HG02840 (cell line): ENCODE data around the gene LMO3.

Experiments used
- ATAC-seq: cut with Tn5 transposase; IDR thresholded peaks from one replicate; pipeline ENCODE4 v1.9.1; 2021; ENCODE audit warnings: mild to moderate bottlenecking, moderate library complexity, moderate number of reproducible peaks; ENCODE audit not compliant: unreplicated experiment, low FRiP score

The LMO3 gene

DNA sequence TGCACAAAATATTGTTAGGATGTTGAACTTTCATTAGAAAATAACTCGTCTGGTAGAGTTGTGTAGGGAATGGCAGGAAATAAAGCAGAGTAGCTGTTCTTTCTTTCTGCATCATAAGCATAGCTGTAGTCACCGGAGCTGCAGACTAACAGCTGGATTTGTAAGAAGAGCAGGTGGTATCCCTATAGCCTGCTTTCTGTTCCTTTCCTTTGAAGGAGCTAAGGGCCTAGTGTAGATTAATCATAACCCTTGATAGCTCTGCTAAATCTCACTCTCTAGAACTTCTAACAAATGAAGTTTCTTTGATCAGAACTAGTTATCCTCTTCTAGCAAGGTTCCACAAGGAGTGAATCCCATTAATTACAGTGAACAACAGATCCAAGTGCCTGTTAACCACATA lies 3.5 kb downstream of the LMO3 start:
- no peak for ATAC-seq

DNA sequence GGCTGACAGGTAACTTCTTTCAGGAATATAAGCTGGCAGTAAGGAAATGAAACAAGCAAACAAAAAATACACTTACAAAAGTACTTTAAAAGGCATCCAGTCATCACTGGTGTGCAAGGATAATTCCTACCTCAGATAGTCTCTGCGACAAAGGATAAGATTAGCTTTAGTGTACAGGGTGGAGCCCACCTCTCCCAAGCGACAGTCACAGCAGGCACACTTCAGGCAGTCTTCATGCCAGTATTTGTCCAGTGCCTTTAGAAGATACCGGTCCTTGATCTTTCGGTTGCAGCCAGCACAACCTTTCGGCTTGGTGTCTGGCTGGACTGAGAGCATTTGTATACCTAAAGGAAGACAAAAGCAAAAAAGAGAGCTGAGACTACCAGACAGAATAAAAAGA lies 5.4 kb downstream of the LMO3 start:
- ATAC-seq, result no peak

DNA sequence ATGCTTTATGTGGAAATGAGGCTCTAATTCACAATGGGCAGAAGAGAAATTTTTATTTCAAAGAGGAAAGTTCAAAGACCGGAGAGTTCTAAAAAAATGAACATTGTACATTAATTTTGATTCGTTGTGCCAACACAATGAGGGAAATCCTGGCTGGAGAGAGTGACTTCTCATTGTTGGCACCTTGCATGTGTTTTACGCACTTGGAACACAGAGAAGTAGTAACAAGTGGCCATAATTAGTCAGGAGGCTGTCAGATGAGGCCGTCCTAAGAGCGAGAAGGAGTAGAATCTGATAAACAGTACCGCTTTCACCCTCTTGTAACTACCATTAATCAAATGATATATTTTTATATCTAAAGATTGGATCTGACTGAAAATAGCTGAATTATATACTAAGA lies 6.9 kb downstream of the LMO3 start:
- no peak for ATAC-seq

DNA sequence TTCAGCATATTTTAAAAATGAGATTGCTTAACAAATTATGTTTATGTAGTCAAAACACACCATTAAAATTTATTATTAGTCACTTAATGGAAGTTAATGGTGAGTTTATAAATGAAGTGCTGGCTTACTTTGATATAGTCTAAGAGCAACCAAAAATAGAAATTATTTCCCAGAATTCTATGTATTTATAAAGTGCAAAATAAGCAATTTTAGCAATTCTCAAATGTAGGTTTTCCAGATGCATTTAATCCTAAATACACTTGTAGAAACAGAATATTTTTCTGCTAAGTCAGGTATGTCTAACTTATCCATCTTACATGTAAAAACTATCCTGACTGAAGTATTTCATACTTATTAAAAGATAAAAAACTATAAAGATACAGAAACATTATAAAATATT lies 11.2 kb downstream of the LMO3 start:
- ATAC-seq, result no peak

DNA sequence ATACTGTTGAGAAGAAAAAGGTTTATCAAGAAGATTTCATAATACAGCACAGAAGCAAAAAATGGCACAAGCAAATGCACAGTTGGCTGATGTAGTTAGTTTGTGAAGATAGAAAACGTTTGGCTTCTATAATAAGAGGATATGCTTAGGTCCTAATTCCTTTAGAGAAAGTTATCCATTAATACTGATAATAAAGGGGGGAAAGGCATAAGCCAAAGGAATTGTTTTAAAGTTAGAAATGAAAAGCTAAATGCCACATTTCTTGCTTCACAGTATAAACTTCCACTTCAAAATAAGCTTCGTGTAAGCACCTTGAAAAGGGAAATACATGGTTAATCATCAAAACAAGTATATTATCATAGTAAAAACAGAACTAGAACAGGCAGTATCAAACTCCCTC lies 12.4 kb downstream of the LMO3 start:
- ATAC-seq, result no peak

DNA sequence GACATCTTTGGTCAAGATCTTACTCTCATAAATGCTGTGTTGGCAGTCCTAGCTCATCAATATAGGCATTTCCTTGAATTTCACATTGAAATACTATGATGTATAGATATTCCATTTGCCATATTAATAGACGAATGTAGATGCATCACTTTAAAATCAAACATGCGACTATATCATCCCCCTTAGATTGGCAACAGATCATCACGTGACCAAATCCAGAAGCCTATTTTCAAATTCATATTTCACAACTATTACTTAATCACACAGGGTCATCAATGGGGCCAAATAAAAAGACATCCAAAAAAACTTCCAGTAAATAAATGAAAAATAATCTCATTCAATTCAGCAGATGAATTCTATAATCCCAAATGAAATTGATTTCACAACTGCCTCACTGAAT lies 15.3 kb downstream of the LMO3 start:
- no peak for ATAC-seq

DNA sequence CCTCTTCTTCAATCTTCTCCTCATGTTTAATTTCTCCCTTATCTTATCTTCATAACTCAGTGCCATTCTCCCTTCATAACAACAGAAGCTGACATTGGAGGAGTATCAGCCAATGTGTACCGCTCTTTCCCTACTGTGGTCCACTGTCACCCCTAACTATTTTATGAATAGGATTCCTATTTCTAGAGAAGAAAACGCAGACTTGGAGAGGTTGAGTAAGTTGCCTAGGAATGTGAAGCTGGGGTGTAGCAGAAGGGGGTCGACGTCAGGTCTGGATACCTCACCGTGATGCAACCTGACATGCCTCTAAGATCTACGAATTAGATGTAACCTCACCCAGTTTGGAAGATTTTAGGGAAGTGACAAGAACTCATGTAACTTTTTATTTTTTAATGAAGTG lies 17.1 kb downstream of the LMO3 start:
- no peak for ATAC-seq

DNA sequence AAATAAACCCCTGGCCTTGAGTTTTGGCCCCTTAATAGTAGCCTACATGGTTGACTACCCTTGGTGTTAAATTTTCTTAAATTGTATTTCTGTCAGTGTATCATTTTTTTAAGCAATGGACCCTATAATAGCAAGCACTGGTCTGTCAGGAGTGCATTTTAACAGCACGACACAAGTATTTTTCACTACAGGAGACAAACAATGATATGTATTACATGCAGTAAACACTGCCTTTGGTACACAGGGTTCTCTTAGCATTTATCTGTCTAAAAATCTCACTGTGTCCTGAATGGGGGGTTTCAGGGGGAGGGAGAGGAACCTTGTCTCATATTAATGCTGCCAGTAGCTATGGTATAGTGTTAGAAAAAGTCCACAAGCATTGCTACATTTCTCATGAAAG lies 18.4 kb downstream of the LMO3 start:
- no peak for ATAC-seq

DNA sequence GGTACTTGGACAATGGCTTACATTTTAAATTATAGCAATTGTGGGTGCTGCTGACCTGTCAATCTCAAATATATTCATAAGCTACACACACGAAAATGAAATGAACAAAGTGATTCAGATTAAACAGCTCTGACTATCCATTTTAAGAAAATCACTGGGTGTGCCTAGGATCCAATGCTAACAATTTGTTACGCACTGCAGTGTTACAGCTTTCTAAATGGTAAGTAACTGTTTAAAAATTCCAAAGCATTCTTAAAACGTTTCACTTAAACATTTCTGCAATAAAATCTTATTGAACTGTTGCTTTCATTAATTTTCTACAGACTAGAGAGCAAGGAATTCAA lies 18.9 kb downstream of the LMO3 start:
- no peak for ATAC-seq

DNA sequence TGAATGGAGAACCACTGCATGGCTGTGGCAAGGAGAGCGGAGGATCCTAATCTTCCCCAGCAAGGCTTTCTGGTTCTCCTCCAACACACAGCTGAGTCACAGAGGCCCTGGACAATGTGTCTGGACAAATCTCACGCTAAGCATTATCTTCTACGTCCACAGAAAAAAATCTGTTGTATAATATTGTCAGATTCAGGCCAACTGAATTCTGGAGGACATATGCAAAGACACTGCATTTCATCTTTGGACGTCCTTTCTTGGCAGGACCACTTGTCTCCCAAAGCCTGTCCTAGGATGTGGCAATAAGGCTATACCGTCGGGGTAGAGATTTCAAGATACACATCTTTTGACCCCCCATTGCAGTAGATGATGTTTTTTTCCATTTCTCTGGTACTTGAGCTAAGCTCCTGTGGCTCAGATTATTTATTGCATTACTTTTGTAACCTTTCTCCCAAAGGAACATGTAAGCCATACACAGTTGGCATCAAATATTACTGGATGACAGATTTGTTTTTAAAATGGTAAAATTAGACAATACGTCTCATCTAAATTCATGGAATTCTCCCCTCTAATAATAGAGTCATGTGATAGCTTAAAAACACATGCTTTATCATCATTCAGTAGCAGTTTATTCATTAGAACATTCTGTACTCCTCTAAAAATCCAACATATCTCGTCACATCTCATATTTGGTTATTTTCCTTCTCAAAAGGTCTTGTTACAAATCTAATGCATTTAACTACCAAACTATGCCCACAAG lies 19.4 kb downstream of the LMO3 start:
- ATAC-seq, result no peak

DNA sequence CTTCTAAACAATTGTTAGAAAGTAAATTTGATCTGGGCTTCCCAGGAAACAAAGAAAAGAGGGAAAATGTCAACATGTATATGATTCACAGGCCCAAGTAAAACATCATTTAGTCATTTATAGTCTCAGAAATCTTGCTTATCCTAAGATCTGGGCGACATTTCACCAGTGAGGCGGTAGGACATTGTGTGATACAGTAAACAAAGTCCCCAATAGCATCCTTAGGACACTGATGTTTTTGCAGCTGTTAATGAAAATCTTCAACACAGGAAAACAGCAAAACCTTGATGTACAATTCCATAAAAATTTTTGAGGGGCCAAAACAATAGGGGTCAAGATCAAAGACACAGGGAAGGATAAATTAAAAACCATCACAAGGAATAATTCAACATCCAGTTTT lies 20.2 kb downstream of the LMO3 start:
- no peak for ATAC-seq

DNA sequence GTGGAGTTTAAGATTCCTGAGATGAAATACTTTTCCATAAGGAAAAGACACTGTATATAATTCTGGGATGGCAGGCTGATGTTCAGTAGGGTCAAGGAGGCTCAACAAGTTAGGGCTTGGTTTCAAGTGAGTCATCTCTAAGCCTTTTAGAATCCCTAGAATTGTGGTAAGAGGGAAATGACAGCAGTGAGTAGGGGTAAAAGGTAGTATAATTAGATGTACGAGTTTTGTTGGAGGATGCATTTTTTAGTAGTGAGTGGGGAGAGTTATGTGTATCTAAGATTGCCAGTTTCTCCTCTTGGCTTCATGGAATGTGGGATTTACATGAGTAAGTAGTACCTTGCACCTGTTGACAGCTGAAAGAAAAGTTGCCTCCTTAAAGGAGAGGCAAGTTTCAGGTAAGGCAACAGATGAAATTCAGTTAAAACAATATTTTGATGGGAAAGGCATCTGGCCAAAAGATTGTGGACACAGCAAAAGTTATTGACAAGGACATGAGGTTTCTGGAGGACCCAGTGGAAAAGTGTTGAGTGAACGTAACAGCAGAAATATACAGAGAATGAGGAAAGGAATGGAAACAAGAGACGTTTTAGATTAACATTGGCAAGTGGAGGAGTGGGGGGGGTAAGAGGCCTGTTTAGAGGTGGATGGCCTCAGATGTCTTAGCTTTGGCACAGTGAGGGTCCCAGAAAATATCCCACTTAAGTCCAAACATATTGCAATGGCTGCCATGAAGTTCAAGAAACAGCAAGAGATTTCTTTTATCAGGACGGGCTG lies 21.8 kb downstream of the LMO3 start:
- no peak for ATAC-seq

DNA sequence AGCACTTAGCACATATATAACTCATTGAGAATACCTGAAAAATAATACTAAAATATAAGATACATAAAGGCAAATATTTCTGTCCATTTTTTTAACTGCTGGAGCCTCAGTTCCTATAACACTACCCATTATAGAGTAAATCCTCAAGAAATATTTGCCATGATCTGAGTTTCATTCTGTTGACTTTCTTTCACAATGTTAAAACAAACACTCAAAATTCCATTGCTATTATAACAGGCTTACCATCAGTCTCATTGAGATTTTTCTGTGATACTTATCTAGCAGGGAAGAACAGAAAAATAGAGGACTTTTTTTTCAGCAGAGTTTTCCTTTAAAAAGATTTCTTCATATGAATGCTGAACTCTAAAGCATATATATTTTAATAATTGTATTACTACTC lies 24.5 kb downstream of the LMO3 start:
- ATAC-seq, result no peak

DNA sequence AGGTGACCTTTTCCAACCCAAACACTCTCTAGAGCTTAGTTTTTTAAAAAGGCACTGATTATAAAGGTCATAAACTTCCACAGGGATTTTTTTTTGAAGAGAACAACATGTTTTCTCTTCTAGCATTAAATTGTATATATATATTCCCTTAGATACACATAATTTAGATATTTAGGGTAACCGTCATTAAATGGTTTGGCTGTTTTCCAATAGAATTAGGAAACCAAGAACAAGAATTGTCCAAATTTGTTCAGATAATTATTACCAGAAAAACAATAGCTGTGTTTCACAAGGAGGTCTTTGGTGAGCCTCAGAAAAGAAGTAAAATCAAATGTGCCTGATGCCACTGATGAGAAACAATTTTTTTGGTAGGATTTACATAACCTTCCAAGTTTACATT lies 26.9 kb downstream of the LMO3 start:
- no peak for ATAC-seq

DNA sequence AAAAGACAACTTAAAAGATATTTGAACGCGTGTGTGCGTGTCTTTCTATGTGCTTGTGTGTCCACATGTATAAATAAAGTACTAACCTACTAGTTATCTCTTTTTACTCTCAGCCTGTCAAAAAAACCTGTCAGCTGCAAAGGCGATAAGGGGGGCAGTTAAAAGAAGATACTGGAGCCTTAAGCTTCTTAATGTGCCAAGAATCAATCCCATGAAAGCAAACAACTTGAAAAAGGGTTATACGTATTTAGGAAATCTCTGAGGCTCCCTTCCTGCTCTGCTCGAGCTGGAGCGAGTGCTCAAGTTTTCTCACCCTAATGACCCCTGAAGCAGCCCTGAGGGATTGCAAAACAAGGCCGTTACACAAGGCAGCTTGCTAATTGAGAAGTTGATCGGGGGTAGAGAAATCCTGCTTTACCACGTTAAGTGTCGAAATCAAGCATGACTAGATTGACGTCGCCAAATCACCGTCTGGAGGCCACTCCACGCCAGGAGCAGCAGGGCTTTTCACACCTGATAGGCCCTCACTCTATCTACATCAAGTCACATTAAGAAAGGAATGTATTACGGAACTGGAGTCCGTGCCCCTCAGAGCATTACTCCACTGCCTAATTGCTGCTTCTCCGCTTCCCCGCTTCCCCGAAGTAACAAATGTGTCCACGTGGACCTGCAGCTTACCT lies 32.4 kb downstream of the LMO3 start:
- no peak for ATAC-seq

DNA sequence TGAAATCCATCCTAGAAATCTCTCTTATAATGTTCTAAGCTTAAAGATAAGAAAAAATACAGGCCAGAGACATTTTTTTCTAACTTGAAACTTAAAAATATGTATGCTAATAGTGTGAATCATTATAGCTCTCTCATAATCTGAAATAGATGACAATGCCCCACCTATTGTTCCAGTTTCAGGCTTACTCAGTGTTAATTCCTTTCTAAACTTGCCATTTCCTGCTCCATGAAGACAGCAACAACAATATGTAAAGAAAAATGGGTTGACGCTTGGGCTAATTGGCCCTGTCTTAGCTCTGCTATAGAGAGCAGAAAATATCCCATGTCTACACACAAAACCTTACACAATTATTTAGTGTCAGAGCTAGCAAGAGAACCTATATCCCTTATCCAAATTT lies 37.1 kb downstream of the LMO3 start:
- ATAC-seq, result no peak

DNA sequence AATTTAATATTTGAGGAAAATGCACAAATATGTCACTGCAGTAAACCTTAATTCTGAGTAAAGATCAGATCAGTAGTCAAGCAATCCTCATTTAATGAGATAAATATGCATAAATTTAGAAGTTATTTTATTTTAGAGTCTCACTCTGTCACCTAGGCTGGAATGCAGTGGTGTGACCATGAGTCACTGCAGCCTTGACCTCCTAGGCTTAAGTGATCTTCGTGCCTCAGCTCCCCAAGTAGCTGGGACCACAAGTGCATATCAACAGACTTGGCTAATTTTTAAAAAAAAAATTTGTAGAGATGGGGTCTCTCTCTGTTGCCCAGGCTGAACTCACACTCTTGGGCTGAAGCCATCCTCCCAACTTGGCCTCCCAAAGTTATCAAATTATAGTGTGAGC lies 41.3 kb downstream of the LMO3 start:
- ATAC-seq, result no peak

DNA sequence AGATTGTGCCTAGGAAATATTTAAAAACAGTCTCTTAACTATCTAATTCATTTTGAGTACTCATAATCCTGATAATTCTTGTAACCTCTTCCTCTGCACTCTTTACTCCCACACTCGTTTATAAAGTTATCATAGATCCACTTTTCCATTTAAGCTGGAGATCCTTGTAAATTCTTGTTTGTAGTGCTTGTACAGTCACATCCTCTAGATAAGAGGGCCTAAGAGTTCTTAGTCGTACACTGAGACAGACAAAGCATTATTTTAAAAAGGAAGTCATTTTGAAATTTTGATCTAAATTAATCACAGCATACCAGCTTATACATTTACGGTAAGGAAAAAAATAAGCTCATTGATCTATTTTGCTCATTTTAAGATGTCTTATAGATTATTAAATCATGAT lies 42.5 kb downstream of the LMO3 start:
- ATAC-seq, result no peak

DNA sequence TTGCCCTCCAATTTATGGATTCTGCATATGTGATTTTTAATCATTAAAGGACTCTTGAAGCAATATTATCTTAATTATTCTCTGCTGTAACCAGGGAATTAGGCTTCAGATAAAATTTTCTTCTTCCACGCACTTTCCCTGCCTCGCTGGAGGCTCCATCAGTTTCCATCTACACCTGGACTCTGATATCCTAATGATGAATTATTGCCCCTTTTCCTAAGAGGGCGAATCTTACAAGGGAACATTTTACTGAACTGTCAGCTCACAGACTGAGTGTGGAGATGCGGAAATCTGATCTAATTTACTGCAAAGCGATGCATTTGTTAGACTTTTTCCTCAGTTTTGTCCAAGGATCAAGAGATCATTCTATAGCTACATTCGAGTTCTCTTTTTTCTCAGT lies 43.0 kb downstream of the LMO3 start:
- no peak for ATAC-seq

DNA sequence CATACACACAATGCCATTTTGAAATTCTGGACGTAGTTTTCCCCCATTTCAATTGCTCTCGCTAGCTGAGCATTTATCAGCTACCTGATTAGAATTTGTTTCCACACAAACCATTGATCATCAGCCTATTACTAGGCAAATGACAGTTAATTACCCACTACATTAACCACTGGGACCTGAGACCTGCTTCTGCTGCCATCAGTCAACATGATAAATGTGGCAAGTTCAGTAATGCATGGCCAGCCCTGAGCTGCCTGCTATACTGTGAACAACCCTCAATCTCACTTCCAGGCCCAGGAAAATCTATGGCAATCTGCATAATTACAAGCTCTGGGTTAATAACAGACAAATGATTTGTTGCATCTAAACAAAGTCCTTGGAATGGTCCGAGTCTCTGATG lies 43.5 kb downstream of the LMO3 start:
- ATAC-seq, result no peak

DNA sequence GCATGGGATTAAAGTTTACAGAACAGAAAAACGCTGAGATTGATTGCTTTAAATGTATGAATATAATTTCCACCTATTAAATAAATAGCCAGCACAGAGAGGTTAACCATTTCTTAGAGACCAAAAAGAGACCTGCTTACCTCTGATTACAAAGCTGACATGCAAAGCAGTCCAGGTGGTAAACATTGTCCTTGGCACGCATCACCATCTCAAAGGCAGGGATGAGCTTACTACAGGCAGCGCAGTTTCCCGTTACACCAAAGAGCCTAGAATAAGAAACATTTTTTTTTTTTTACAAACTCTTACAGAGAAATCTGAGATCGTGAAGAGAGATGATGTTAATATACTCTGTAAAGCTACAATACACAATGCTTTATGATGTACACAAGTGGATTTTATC lies 45.7 kb downstream of the LMO3 start:
- ATAC-seq, result no peak

DNA sequence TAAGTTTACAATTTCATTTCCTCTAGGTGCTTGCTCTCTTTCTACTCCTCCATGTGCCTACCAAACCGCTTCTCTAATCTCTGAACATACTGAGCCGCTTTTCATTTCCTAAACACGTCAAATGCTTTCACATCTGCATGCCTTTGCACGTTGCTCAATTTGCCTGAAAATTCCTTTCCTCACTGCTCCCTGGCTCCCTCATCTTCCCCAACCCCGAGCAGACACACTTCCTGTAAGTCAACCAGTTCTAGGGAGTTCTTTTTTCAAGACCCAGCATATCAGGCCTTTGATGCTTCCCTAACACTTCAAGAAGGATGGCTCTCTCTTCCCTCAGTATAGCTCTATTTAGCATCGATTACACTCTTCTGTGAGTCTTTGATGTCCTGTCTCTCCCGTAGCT lies 50.3 kb downstream of the LMO3 start:
- ATAC-seq, result no peak
